Lower leg skin (tissue), 4 donors: ENCODE results near the gene BLOC1S3. TPM values are rescaled to one million over a fixed set of nuclear protein-coding genes. Genes with fewer than 3 reads are reported as not detected.

Source experiments
- DNase-seq, 2 donors: peaks; one replicate each; pipeline ENCODE4 v3.0.0-alpha.2; 2019; ENCODE audit warnings: low spot score in 2 of 2
- H3K4me3 ChIP-seq: fragments of 200-600 bp; sonication (generic); 2 replicates; pipeline ENCODE4 v1.5.1; 2017; ENCODE audit warnings: mild to moderate bottlenecking, low read depth; ENCODE audit not compliant: poor library complexity, severe bottlenecking
- CTCF ChIP-seq, 3 donors: fragments of 450-650 bp; IDR thresholded peaks; one replicate each; pipeline ENCODE4 v1.5.1; 2016; ENCODE audit warnings: antibody characterized with exemption in 3 of 3, mild to moderate bottlenecking in 3 of 3, moderate library complexity in 2 of 3
- POLR2A ChIP-seq, 2 donors: fragments of 450-650 bp; IDR thresholded peaks; one replicate each; pipeline ENCODE4 v1.6.1; 2016 to 2017; ENCODE audit warnings: antibody characterized with exemption in 2 of 2, mild to moderate bottlenecking in 1 of 2, moderate library complexity in 1 of 2
- WGBS, 2 donors: methylation state at CpG; one replicate each; pipeline ENCODE4 v1.1.5; 2018; 5-methylcytosine and 5-hydroxymethylcytosine counted together
- intact Hi-C: fragments of 100-400 bp; cut with DNase I; formaldehyde crosslinking; loops from one replicate; pipeline ENCODE4 v1.15.0; 2023; ENCODE audit warnings: low total_unique reads
- total RNA-seq, 4 donors: library from RNA; depleted of rRNA; stranded (reverse); fragments of >200 nt; gene quantifications; one replicate each; pipeline ENCODE4 v1.1.0, GENCODE V29; 2016

BLOC1S3 gene
- total RNA-seq, 4 donors from 2014 or later: 26.6 to 65.1 (median 31.4) TPM

DNA sequence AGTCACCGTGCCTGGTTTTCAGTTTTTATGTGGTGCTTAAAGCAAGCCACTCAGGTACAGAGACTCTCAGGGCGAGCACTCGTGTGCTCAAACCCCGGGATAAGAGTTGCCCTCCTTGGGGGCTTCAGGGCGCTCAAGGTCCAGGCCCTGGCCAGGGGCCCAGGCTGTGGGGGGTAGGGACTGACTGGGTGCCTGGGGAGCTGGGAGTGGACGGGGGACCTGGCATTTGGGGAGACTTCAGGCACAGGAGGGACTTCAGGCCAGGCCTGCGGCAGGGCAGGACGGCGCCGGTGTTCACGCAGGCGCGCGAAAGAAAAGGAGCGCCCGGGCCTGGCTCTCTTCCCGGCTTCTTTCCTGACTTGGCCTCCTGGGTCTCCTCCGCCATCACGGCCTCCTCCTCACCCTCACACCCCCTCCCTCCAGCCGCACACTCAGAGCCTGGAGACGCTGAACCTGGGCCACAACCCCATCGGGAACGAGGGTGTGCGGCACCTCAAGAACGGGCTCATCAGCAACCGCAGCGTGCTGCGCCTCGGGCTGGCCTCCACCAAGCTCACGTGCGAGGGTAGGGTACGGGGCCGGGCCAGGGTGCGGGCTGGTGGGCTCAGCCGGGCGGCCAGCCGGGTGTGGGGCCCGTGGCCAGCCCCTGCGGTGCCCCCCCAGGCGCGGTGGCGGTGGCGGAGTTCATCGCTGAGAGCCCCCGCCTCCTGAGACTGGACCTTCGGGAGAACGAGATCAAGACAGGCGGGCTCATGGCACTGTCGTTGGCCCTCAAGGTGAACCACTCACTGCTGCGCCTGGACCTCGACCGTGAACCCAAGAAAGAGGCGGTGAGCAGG is 33.9 kb upstream of the BLOC1S3 start:
- WGBS, 2 donors: 94 to 96% methylated on average over 47 to 53 of the region's 53 CpGs
- H3K4me3 ChIP-seq: no peak overlapping the region
- intact Hi-C loops: no loop called here
- no peak for TF ChIP-seq CTCF (IDR thresholded peaks at IDR 0.05)
- no peak for DNase-seq

DNA sequence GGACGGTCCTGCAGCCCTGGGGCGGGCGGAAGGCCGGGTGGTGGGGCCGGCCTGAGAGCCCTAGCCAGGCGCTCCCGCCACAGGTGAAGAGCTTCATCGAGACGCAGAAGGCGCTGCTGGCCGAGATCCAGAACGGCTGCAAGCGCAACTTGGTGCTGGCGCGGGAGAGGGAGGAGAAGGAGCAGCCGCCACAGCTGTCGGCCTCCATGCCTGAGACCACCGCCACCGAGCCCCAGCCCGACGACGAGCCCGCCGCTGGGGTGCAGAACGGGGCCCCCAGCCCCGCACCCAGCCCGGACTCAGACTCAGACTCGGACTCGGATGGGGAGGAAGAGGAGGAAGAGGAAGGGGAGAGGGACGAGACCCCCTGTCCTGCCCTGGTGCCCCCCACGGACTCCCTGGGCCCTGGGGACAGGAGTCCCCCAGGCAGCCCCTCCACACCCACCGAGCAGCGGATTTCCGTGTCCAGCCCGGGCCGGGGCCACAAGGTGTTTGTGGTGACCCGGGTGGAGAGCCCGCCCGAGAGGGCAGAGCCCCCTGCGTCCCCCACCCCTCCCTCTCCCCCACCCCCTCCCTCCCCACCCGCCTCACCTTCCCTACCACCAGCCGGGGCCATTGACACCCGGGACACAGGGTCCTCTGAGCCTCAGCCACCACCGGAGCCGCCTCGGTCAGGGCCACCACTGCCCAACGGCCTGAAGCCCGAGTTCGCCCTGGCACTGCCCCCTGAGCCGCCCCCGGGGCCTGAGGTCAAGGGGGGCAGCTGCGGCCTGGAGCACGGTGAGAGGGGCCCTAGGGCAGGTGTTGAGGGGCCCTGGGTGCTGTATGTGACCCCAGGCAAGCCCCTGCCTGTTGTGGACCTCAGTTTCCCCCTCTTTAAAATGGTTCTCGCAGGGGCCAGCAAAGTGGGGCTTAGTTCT is 33.1 kb upstream of the BLOC1S3 start:
- H3K4me3 ChIP-seq: no peak overlapping the region
- TF ChIP-seq POLR2A (IDR thresholded peaks at IDR 0.05): no peak
- no peak for TF ChIP-seq CTCF (IDR thresholded peaks at IDR 0.05)
- 91 to 92% methylated on average over 31 to 41 of the region's 54 CpGs for WGBS, 2 donors
- DNase-seq: no peak
- intact Hi-C loops: no loop called here

DNA sequence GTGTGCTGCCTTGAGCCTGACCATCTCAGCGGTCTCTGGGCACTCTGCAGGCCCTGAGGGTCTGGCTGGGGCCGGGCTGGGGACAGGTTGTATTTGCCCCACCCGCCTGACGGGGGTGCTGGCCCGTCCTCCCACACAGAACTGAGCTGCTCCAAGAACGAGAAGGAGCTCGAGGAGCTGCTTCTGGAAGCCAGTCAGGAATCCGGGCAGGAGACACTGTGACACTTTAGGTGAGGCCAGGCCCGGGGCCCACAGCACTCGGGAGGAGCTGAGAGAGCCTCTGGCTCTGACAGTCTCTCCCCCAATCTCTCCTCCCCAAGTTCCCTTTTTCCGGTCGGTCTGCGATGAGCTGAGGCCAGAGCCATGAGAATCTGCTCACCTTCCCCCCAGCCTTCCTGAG is 32.3 kb upstream of the BLOC1S3 start:
- no peak for DNase-seq
- WGBS, 2 donors: 63 to 70% methylated on average over 2 to 4 of the region's 13 CpGs
- no peak overlapping the region for H3K4me3 ChIP-seq
- TF ChIP-seq POLR2A (IDR thresholded peaks at IDR 0.05) (no peak), CTCF (IDR thresholded peaks at IDR 0.05) (no peak)
- intact Hi-C loops: no loop called here

DNA sequence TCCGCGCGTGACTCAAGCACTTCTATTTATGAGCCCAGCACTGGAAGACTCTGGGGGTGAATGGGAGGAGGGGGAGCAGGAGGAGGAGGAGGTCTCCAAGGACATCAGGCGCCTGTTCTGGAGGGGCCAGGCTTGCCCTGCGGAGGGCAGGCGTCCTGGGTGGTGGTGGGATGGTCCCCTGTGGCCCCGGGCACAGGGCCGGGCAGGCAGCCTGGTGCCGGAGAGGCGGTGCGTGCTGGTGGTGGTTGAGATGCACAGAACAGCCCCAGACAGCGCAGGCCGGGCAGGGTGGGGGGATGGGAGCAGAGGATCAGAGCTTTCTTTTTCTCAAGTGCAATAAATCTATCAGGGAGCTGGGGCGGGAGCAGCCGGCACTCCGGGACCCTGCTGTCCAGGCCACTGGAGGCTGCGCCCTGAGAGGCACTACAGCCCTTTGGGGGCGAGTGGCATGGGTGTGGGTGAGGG is 31.8 kb upstream of the BLOC1S3 start:
- intact Hi-C loops: no loop called here
- TF ChIP-seq POLR2A (IDR thresholded peaks at IDR 0.05) (no peak), CTCF (IDR thresholded peaks at IDR 0.05) (no peak)
- WGBS, 2 donors: 70 to 86% methylated on average over 10 to 18 of the region's 18 CpGs
- DNase-seq: no peak
- no peak overlapping the region for H3K4me3 ChIP-seq

GRCh38 chr19:45147835-45148676 is 30.5 kb upstream of the BLOC1S3 start:
- TF ChIP-seq POLR2A (IDR thresholded peaks at IDR 0.05) (no peak), CTCF (IDR thresholded peaks at IDR 0.05) (no peak)
- DNase-seq: no peak
- H3K4me3 ChIP-seq: no peak overlapping the region
- intact Hi-C loops: no loop called here
- 83 to 87% methylated on average over 17 to 18 of the region's 18 CpGs for WGBS, 2 donors
